Esophagus squamous epithelium (tissue), 4 donors: ENCODE measurements around the gene ISCU.

Source experiments
- POLR2A ChIP-seq, 4 donors: fragments of 450-650 bp; IDR thresholded peaks; one replicate each; pipeline ENCODE4 v1.6.1; 2017; ENCODE audit warnings: antibody characterized with exemption in 4 of 4, mild to moderate bottlenecking in 4 of 4, moderate library complexity in 3 of 4
- TF ChIP-seq, protein P1 (sequence below), 6 experiments: fragments of 450-650 bp in 4 of 6; fragments of 200-600 bp in 2 of 6; sonication (generic) in 2 of 6; IDR thresholded peaks; one replicate each; pipeline ENCODE4 v1.5.1; 2016 to 2019; ENCODE audit warnings: antibody characterized with exemption in 6 of 6, mild to moderate bottlenecking in 4 of 6, moderate library complexity in 4 of 6

DNA sequence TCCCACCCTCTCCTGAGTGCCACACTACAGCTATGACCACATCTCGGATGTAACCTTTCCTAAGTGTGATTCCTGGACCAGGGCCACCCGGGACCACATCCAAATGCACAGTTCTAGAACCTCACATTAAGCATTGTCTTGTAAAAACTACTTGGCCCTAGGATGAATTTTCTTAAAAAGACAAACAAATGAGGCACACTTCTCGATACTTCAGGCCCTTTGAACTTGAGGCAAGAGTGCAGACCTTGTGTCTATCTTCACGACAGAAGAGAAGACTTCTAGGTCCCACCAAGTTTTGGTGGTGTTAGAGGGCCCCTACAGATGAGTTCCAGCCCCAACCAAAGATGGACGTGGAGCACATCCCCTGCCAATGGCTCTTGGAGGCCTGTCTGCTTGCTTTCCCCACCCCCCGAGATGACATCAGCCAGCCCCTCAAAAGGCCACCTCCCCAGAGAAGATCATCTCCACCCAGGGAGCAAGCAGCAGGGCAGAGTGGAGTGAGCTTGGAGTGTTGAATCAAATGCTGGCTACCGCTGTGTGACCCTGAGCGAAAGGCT lies 9.3 kb downstream of the ISCU start:
- TF ChIP-seq, protein P1, sequence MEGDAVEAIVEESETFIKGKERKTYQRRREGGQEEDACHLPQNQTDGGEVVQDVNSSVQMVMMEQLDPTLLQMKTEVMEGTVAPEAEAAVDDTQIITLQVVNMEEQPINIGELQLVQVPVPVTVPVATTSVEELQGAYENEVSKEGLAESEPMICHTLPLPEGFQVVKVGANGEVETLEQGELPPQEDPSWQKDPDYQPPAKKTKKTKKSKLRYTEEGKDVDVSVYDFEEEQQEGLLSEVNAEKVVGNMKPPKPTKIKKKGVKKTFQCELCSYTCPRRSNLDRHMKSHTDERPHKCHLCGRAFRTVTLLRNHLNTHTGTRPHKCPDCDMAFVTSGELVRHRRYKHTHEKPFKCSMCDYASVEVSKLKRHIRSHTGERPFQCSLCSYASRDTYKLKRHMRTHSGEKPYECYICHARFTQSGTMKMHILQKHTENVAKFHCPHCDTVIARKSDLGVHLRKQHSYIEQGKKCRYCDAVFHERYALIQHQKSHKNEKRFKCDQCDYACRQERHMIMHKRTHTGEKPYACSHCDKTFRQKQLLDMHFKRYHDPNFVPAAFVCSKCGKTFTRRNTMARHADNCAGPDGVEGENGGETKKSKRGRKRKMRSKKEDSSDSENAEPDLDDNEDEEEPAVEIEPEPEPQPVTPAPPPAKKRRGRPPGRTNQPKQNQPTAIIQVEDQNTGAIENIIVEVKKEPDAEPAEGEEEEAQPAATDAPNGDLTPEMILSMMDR (IDR thresholded peaks at IDR 0.05): no peak
- TF ChIP-seq POLR2A (IDR thresholded peaks at IDR 0.05): no peak
